ENCODE measurements around the gene AANAT.

The AANAT gene

GRCh38 chr17:76459674-76460073 lies 7.7 kb upstream of the AANAT start:
- H3K4me3 ChIP-seq (ENCODE audit: low read depth, low read length), result no peak overlapping the region
- DNase-seq (ENCODE audit: low read depth), result no peak
- TF ChIP-seq CTCF (conservative IDR thresholded peaks at IDR 0.05; ENCODE audit: low read depth, low read length), result no peak

- TF ChIP-seq CTCF (conservative IDR thresholded peaks at IDR 0.05; ENCODE audit: low read depth, low read length), result no peak
- no peak for DNase-seq (ENCODE audit: low read depth)
- no peak overlapping the region for H3K4me3 ChIP-seq (ENCODE audit: low read depth, low read length)
Measured at GRCh38 chr17:76461765-76462555, 5.4 kb upstream of the AANAT start.

- H3K4me3 ChIP-seq (ENCODE audit: low read depth, low read length), result no peak overlapping the region
- TF ChIP-seq CTCF (conservative IDR thresholded peaks at IDR 0.05; ENCODE audit: low read depth, low read length), result no peak
- no peak for DNase-seq (ENCODE audit: low read depth)
Measured at GRCh38 chr17:76462556-76463290, 4.7 kb upstream of the AANAT start.

GRCh38 chr17:76466775-76467130 lies 650 bp upstream of the AANAT start:
- no peak for TF ChIP-seq CTCF (conservative IDR thresholded peaks at IDR 0.05; ENCODE audit: low read depth, low read length)
- no peak overlapping the region for H3K4me3 ChIP-seq (ENCODE audit: low read depth, low read length)
- DNase-seq (ENCODE audit: low read depth), result no peak

- H3K4me3 ChIP-seq (ENCODE audit: low read depth, low read length), result no peak overlapping the region
- DNase-seq (ENCODE audit: low read depth), result no peak
- TF ChIP-seq CTCF (conservative IDR thresholded peaks at IDR 0.05; ENCODE audit: low read depth, low read length), result no peak
Measured at GRCh38 chr17:76467809-76468633, 618 bp downstream of the AANAT start.

GRCh38 chr17:76468634-76469010 lies 1.2 kb downstream of the AANAT start:
- TF ChIP-seq CTCF (conservative IDR thresholded peaks at IDR 0.05; ENCODE audit: low read depth, low read length), result no peak
- DNase-seq (ENCODE audit: low read depth), result no peak

More at GRCh38 chr17:76468634-76469010, 1.2 kb downstream of the AANAT start:
- no peak overlapping the region for H3K4me3 ChIP-seq (ENCODE audit: low read depth, low read length)

All from choroid plexus epithelial cell (primary cell).